ENCODE data around the gene CKS1B.

The CKS1B gene

GRCh38 chr1:154974102-154974807 lies at the start of gene CKS1B:
Gene CKS1B (plus strand): TSS chr1:154974681. CDS start chr1:154974746, 65 bp downstream.
- DNase-seq, result peak; percentile 100

DNA sequence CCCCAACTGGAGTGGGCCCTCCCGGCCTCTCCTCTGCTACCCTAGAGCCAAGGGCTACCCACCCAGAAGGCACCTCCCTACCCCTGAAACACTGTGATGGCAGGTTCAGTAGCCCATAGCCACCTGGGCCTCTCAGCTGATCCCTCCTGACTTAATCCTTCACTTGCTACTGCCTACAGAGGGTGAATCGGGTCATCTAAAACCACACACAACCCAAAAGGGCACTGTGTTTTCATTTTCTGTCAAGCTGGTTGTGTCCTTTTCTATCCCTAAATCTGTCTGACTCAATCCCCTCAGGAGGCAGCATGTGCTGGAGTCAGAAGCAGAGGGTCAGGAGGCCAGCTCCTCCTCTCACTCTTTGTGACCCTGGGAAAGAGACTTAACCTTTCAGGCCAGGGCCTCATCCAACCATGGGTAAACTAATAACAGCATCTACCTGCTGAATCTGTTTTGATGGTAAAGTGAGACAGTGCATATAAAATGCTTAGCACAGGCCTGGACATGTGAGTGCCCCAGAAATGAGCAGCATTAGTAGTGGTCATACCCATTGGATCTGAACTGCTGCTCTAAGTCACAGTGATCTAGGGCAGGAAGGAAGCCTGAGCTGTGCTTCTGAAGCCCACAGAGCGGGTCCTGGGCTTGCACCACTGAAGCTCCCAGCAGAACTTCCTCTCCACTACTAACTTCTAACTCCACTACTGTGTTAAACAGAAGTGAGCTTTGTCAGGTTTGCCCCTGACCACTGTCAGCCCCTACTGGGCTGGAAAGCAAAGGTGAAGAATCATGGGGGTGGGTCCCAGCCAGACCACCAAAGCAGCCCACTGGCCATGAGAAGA lies 48.9 kb upstream of the CKS1B start:
- no peak for DNase-seq

DNA sequence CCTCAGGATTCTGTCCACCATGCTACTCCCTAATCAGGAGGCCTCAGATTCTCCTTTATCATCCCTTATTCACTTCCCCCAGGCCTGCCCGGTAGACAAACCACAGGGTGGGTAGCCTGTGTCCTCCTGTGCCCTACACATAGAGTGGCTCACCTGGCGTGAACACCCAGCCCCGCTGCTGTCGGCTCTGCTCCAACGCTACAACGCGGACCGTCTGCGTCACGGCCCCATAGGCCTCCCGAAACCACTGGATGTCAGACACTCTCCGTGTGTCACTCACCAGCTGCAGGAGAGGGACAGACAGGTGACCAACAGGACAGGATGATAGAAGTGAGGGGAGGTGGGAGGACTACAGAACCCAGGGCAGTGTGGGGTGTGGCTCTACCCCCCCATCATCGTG lies 48.3 kb upstream of the CKS1B start:
- no peak for DNase-seq

GRCh38 chr1:154931940-154932487 lies 42.5 kb upstream of the CKS1B start:
- no peak for DNase-seq

GRCh38 chr1:154934358-154934948 lies 40.0 kb upstream of the CKS1B start:
- no peak for DNase-seq

GRCh38 chr1:154935749-154936554 lies 38.5 kb upstream of the CKS1B start:
- no peak for DNase-seq

- peak; percentile 96 for DNase-seq
Measured at GRCh38 chr1:154936555-154937084, 37.9 kb upstream of the CKS1B start, which contains the start of gene PMVK. Gene PMVK (minus strand): TSS chr1:154936719. CDS start chr1:154936685, 34 bp downstream.

- DNase-seq, result peak; percentile 86
Measured at GRCh38 chr1:154937085-154937987, 37.1 kb upstream of the CKS1B start.

- no peak for DNase-seq
Measured at GRCh38 chr1:154937988-154938386, 36.5 kb upstream of the CKS1B start.

- no peak for DNase-seq
Measured at GRCh38 chr1:154938604-154939399, 35.7 kb upstream of the CKS1B start.

GRCh38 chr1:154940213-154940560 lies 34.3 kb upstream of the CKS1B start:
- DNase-seq, result no peak

DNA sequence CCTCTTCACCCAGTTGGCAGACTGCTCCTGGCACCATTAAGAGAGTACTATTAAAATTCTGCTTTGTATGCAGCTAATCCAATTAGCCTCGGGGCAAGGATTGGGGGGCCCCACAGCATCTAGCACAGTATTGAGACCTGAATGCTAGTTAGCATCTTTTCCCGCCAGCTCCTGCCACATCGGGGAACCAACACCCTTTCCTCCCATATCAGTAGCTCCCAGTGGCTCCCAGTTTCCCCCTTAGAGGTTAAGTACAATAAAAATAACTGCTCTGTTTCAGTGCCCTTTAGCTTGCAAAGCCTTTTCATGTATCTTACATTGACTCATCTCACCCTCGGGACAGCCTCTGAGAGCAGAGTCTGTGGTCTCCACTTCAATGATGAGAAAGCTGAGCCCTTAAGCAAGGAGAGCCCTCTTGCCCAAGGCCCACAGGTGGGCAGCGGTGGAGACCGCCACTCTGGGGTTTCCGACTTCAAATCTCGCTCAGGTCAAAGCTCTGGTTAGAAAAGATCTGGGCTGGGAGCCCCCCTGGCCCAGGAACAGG lies 33.8 kb upstream of the CKS1B start:
- no peak for DNase-seq

DNA sequence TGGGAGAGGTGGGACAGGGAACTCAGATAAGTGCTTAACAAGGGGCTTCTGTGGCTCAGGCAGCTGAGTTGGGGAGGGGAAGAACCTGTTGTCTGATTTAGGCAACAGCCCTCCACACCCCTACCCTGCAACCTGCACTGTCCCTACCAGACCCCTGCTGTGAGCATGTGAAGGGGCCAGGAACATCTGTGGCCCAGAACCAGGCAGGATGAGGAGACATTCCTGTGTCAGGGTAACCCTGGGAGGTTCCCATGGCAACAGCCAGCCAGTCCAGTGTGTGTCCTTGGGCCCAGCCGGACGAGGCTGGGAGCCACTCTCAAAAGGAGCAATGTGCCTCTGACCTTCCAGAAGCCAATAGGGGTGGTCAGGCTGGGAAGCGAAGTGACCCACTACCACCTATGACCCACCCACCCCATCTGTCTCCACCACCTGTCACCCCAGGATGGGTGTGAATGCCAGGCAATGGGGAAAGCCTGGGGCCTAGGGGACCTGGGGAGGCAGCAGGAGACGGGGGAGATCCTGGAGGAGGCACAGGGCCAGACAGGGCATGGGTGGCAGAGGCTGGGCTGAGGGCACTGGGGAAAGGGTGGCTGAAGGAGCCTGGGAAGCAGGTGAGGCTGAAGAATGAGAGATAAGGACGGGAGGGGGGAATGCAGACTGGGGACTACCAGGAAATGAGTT lies 33.0 kb upstream of the CKS1B start:
- no peak for DNase-seq

DNA sequence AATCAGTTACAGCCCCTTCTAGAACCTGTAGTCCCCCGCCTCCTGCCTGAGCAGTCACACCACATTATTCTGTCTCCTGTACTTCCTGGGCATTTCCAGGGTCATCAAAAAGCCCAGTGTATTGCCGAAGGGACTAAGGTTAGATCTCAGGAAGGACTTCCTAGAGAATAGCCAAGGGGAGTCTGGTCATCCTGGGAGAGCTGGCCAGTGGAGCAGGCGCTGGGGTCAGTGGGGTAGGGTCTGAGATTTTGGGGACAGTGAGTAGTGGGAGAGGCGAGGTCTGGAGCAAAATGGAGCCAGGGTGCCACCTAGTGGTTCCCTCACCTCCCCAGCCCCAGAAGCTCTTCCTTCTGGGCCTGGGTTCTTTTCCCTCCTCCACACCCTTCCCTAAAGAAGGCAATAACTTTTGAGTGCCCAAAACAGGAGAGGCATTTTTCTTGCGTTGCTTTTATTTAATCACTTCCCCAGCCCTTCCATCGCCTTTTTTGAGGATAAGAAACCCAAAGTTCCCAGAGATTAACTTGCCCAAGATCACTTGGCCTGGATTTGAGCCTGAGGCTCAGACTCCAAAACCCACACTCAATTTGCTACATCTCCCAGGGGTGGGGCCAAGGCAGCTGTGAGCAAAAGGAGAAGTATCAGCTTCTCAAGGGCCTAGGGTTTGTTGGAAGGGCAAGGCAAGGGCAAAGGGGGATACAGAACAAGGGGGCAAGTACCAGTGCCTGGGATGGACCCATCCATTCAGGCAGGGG lies 30.7 kb upstream of the CKS1B start:
- DNase-seq, result no peak

DNA sequence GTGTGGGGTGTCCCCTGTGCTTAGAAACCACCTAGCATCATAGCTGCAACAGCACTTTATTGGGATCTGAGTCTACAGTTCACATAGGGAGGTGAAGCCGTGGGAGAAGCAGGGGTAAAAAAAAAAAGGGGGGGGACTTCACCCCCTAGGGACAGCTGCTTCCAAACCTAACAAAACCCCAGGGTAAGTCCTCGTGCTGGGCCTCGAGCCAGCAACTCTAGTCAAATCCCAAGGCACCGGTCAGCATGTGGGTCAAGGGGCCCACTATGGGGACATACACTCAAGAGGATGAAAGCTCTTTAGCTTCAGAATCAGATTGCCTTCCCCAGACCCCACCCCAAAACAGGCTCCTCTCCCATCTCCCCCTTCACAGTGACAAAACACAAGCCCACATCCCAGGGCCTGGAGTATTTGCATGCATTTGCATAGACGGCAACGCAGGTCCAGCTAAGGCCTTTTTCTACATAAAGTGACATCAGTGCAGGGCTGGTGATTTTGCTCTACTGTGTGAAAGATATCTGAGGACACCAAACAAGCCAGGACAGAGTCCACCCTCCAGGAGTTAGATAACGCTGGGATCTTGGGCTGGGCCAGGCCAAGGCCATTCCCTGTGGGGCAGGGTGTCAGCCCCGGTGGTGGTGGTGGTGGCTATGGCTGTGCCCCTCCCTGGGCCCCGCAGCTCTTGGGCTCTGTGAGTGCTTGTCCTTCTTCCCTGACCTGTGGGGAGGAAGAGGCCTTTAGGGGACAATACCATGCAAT lies 29.9 kb upstream of the CKS1B start:
- no peak for DNase-seq

DNA sequence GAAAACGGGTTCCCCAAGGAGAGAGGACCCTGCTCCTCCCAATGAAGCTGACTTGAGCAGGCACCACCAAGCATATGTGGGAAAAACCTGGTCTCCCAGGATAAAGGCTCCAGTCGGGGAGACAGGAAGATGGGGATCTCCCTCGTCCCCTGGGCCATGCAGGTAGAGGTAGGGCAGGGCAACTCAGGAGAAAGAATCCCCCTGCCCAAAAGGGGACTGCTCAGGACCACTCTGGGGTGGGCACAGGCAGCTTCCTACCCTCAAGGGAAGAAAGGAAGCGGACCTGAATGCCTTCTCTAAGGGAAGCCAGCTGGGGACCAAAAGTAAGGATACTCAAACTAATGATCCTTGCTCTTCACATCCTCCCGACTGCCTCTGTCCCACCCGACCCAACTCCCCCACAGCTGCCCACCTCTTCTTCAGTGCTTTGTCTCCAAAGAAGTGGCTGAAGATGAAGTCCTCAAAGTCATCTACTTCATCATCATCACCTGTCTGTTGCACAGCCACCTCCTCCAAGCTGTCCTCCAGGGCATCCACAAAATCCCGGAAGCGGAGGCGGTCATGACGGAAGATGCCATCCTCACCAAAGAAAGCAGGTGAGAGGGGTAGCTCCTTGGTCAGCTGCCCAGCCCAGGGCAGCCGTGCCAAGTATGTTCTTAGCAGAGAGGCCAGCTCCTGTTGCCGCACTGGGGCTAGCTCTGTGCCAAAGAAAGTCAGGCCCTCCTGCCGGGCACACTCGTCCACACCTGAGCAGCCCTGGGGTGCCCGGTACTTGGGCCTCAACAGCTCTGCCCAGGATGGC lies 29.1 kb upstream of the CKS1B start:
- no peak for DNase-seq
